Calu3 (cell line): Measurements from ENCODE around the gene FBXO3. TPM values are rescaled to one million over a fixed set of nuclear protein-coding genes. Genes with fewer than 3 reads are reported as not detected.
A peak's percentile ranks its signal among the peaks of the same experiment; 100 is the strongest.

Source experiments
- BruUV-seq: library from RNA; stranded (reverse); fragments of 400-500 nt; replicated peaks from 2 replicates; lab custom pipeline; 2021; lab: Mats Ljungman, UMichigan
- CTCF ChIA-PET: fragments of 300-600 bp; sonication (Branson Sonifier 250); formaldehyde crosslinking; loops from one replicate; lab custom pipeline; 2022; ENCODE audit warnings: antibody characterized with exemption; lab: Charles Lee
- DNase-seq: peaks from one replicate; pipeline ENCODE4 v3.0.0; 2022
- H3K27ac Mint-ChIP-seq: one replicate; pipeline ENCODE4 v1.8.0; 2022; ENCODE audit warnings: mixed read lengths; ENCODE audit not compliant: unreplicated experiment
- H3K27me3 Mint-ChIP-seq: one replicate; pipeline ENCODE4 v1.8.0; 2022; ENCODE audit warnings: mixed read lengths; ENCODE audit not compliant: unreplicated experiment
- H3K36me3 Mint-ChIP-seq: one replicate; pipeline ENCODE4 v1.8.0; 2022; ENCODE audit warnings: mild to moderate bottlenecking, moderate library complexity, mixed read lengths; ENCODE audit not compliant: insufficient read depth, unreplicated experiment
- H3K4me1 Mint-ChIP-seq: one replicate; pipeline ENCODE4 v1.8.0; 2022; ENCODE audit warnings: mild to moderate bottlenecking, low read depth, mixed read lengths; ENCODE audit not compliant: unreplicated experiment
- H3K4me3 Mint-ChIP-seq: one replicate; pipeline ENCODE4 v1.8.0; 2022; ENCODE audit warnings: mild to moderate bottlenecking, low read depth, moderate library complexity, mixed read lengths; ENCODE audit not compliant: unreplicated experiment
- H3K9me3 Mint-ChIP-seq: one replicate; pipeline ENCODE4 v1.8.0; 2022; ENCODE audit warnings: low read depth, mixed read lengths; ENCODE audit not compliant: unreplicated experiment
- intact Hi-C: fragments of 100-400 bp; cut with micrococcal nuclease; formaldehyde crosslinking; loops from one replicate; pipeline ENCODE4 v1.10.0; 2022; ENCODE audit not compliant: unreplicated experiment
- total RNA-seq: library from RNA; stranded (reverse); gene quantifications from 2 replicates; pipeline ENCODE4 v1.2.3, GENCODE V29; 2022
- TF ChIP-seq, protein P1 (sequence below): fragments of 200-600 bp; IDR thresholded peaks from one replicate; pipeline ENCODE4 v1.8.0; 2022; ENCODE audit warnings: antibody characterized with exemption; ENCODE audit not compliant: unreplicated experiment

The FBXO3 gene
- total RNA-seq, 1 experiment from 2014 or later, result 24.3 TPM

DNA sequence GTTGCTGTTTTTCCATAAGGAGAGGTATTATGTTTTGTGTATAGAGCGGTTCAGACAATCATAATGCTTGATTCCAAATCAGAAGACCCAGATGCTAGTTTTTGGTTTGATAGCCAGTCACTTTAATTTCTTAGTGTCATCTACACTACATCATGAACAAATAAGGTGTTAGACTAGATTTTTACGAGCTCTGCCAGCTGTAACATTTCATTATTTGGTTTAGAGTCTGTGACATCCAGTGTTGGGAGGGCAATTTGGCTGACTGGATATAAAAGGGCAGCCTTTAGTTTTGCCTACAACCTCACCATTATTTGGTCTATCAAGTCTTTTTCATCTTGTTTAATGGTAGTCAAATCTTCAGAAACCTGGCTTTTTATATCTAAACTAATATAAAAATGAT lies 30.2 kb upstream of the FBXO3 start:
- CTCF ChIA-PET, result interaction anchor here (0.6 to 1.1 kb wide), 3 partner anchors 30 to 120 kb away, joined by 3 read pairs; partner anchors contain the start of gene FBXO3

DNA sequence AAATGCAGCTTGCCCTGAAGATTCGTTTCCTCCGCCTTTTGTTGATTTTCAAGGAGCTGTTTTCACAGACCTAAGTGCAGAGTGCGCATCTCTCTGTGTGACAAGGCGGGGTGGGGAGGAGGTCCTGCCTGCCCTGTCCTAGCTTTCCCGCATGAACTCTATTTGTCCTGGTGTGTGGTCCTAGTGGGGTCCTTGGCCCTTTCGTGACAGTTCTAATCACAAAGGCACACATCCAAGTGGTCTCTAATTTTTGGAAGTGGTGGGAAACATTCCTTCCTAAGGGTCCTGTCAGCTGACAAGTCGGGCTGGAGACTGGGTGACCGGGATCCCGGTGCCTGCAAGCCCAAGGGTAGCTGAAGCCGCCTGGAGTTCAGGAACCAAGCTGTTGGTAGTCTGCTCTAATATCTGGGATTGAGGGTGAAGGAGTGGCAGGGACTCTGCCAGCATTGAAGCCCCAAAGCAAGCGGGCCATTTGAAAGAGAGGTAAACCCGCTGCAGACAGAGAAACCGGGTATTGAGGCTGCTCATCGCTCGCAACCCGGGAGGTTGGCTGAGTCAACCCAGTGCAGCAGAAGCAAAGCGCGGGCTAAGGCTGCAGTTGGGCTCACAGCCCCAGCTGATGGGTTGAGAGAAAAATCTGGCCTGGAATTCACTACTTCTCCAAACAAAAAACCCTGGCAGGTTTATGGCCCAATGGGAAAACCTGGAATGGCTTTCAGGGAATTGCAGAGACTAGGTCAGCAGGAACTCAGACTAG lies 28.1 kb upstream of the FBXO3 start:
- peak; percentile 47 for DNase-seq
- TF ChIP-seq, protein P1, sequence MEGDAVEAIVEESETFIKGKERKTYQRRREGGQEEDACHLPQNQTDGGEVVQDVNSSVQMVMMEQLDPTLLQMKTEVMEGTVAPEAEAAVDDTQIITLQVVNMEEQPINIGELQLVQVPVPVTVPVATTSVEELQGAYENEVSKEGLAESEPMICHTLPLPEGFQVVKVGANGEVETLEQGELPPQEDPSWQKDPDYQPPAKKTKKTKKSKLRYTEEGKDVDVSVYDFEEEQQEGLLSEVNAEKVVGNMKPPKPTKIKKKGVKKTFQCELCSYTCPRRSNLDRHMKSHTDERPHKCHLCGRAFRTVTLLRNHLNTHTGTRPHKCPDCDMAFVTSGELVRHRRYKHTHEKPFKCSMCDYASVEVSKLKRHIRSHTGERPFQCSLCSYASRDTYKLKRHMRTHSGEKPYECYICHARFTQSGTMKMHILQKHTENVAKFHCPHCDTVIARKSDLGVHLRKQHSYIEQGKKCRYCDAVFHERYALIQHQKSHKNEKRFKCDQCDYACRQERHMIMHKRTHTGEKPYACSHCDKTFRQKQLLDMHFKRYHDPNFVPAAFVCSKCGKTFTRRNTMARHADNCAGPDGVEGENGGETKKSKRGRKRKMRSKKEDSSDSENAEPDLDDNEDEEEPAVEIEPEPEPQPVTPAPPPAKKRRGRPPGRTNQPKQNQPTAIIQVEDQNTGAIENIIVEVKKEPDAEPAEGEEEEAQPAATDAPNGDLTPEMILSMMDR, result no peak
- Mint-ChIP-seq H3K27ac (no peak overlapping the region), H3K36me3 (no peaks in the 10 kb centered on the region), H3K4me1 (peaks cover 13% of the 10 kb centered on the region), H3K9me3 (no peaks in the 10 kb centered on the region), H3K4me3 (peak overlapping the region; percentile 31), H3K27me3 (peaks cover 75% of the 10 kb centered on the region)
- intact Hi-C loops, result no loop called here
- no TSS peak for BruUV-seq
- CTCF ChIA-PET, result no interaction called here

More for the DNA sequence above, 30.2 kb upstream of the FBXO3 start:
- BruUV-seq, result no TSS peak
- DNase-seq, result no peak
- Mint-ChIP-seq H3K27me3 (peaks cover 66% of the 10 kb centered on the region), H3K4me3 (no peak overlapping the region), H3K27ac (no peak overlapping the region), H3K4me1 (peaks cover 13% of the 10 kb centered on the region), H3K9me3 (no peaks in the 10 kb centered on the region), H3K36me3 (peaks cover 5% of the 10 kb centered on the region)
- TF ChIP-seq, protein P1, result no peak
- intact Hi-C loops, result no loop called here

DNA sequence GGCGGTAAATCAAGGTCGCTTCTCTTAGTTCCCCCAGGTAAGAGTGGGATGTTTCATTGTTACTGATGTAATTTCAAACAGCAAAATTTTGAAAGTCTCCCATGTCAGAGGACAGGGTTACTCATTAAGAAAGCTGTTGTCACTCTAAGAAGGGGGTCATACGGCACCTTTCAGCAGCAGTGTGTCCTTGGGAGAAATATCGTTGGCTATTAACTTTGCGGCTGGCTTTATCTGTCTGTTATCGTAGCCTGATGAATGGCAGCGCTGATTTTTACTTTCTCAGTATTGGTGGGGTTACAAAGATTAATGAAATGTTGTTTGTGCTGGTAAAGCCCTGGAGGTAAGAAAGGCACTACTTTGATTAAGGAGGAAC lies 27.5 kb upstream of the FBXO3 start:
- peak; percentile 8 for DNase-seq
- H3K4me3 Mint-ChIP-seq, result peak overlapping the region; percentile 31
- no peaks in the 10 kb centered on the region for H3K9me3 Mint-ChIP-seq
- no TSS peak for BruUV-seq
- TF ChIP-seq, protein P1, result no peak
- no peaks in the 10 kb centered on the region for H3K36me3 Mint-ChIP-seq
- no peak overlapping the region for H3K27ac Mint-ChIP-seq
- H3K27me3 Mint-ChIP-seq, result peaks cover 81% of the 10 kb centered on the region
- CTCF ChIA-PET, result no interaction called here
- intact Hi-C loops, result no loop called here
- H3K4me1 Mint-ChIP-seq, result peaks cover 13% of the 10 kb centered on the region

DNA sequence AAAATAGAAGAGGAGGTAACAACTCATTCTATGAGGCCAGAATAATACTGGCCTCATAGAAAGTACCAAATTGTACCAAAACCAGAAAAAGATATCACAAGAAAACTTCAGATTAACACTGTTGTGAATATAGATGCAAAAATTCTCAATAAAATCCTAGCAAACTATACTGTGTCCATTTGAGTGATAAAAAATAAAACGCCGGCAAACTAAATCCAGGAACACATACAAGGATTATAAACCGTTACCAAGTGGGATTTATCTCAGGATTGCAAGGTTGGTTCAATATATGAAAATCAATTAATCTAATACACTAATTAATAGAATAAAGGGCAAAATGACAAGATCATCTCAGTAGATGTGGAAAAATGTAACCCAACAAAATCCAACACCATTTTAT lies 23.6 kb upstream of the FBXO3 start:
- Mint-ChIP-seq H3K9me3 (no peaks in the 10 kb centered on the region), H3K4me3 (no peak overlapping the region), H3K4me1 (peaks cover 13% of the 10 kb centered on the region), H3K36me3 (no peaks in the 10 kb centered on the region), H3K27me3 (peaks cover 83% of the 10 kb centered on the region), H3K27ac (no peak overlapping the region)
- CTCF ChIA-PET, result no interaction called here
- DNase-seq, result no peak
- BruUV-seq, result no TSS peak
- intact Hi-C loops, result no loop called here
- TF ChIP-seq, protein P1, result no peak
